Measurements from ENCODE around the gene HIBCH. TPM values are rescaled to one million over a fixed set of nuclear protein-coding genes. Genes with fewer than 3 reads are reported as not detected.
"Not testable (repeated sequence)": the region's sequence is repeated elsewhere in the genome, so short reads cannot be mapped to it uniquely, and the experiment has no call there.

The HIBCH gene
- polyA plus RNA-seq, 3 donors, result 66.0 to 115 (median 95.3) TPM

DNA sequence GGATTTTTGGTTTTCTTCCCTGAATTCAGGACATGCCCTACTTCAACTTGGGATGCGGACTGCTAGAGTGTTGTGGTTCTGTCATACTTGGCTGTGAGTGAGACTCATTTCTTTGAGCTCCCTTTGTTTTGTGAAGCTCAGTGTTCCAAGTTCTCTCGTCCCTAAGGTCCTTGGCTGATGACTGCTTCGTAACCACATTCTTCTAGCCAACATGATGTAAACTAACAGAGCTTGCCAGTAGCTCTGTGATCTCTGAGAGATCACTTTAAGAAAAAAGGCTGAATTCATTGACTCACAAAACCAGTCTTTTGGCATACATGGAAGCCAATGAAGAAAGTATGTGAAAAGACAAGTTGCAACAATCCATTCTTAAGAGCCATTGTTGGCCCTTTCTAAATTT is 160.2 kb downstream of the HIBCH start:
- DNase-seq, result no peak

GRCh38 chr2:190158798-190159434 is 160.7 kb downstream of the HIBCH start:
- DNase-seq, result no peak

- DNase-seq, result not testable (repeated sequence)
Measured at GRCh38 chr2:190157613-190158528, 161.8 kb downstream of the HIBCH start.

DNA sequence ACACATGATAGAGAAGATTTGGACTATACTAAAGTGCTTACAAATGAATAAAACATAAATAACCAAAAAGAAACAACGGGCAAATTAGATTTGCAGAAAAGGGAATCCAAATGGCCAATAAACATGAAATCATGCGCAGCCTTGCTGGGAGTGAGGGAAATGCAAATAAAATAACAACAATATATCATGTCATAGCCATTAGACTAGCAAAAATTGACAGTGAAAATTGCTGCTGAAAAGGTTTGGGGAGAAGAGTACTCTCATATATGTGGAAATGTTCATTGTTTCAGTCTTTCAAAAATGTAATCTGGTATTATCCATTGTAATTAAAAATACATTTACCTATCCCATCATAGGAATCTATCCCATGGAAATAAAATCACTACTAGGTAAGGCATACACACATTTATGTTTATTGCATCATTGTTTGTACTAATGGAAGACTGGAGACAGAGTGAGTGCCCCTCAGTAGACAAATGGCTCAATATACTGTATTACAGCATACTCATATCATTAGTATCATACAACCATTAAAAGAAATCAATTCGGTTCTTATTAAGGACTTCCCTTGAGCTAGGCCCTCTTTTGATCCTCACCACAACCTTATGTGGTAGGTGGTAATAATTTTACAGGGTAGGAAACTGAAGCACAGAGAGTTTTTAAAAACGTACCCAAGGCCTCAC is 163.0 kb downstream of the HIBCH start:
- DNase-seq, result no peak

Other genes starting within 250 kb of the HIBCH start
- 10 to 100 TPM; 12.9 to 17.2 (median 14.1) TPM for gene INPP1, start 23.8 kb upstream of the HIBCH start, polyA plus RNA-seq (ENCODE audit: insufficient read length in 3 of 3)
- 10 to 100 TPM; 12.9 to 16.1 (median 13.7) TPM for gene MFSD6, start 88.5 kb upstream of the HIBCH start, polyA plus RNA-seq (ENCODE audit: insufficient read length in 3 of 3)
- 10 to 100 TPM; 11.2 to 13.7 (median 11.8) TPM for gene NEMP2, start 214.9 kb upstream of the HIBCH start, polyA plus RNA-seq (ENCODE audit: insufficient read length in 3 of 3)